Panc1 (cell line): ENCODE results near the gene VAT1L. TPM values are rescaled to one million over a fixed set of nuclear protein-coding genes. Genes with fewer than 3 reads are reported as not detected.

Experiments used
- ATAC-seq: fragments of 200-7000 bp; cut with Tn5 transposase; 2 replicates; pipeline ENCODE4 v1.9.1; 2020; ENCODE audit warnings: mild to moderate bottlenecking, moderate library complexity
- BruUV-seq: library from RNA; stranded (reverse); fragments of 400-500 nt; replicated peaks from 2 replicates; lab custom pipeline; 2021; lab: Mats Ljungman, UMichigan
- CTCF ChIA-PET: fragments of 300-600 bp; sonication (Branson Sonifier 250); formaldehyde crosslinking; loops from one replicate; lab custom pipeline; 2022; ENCODE audit warnings: antibody characterized with exemption; lab: Charles Lee
- POLR2A ChIA-PET: fragments of 300-600 bp; sonication (Branson Sonifier 250); formaldehyde crosslinking; loops from one replicate; lab custom pipeline; 2022; ENCODE audit warnings: antibody characterized with exemption; lab: Charles Lee
- DNase-seq: peaks from one replicate; pipeline ENCODE4 v3.0.0-alpha.2; 2010; ENCODE audit warnings: low read depth, low spot score
- H3K27ac ChIP-seq: 2 replicates; pipeline ENCODE4 v1.5.1; 2011; ENCODE audit warnings: mild to moderate bottlenecking, low read length, inconsistent platforms
- H3K27me3 ChIP-seq: fragments of 200-500 bp; sonication (Bioruptor generic); 2 replicates; pipeline ENCODE4 v1.6.0; 2014; ENCODE audit warnings: low read length, inconsistent platforms; ENCODE audit not compliant: control insufficient read depth, insufficient read depth
- H3K36me3 ChIP-seq: fragments of 200-500 bp; sonication (Bioruptor generic); 2 replicates; pipeline ENCODE4 v1.5.1; 2014; ENCODE audit warnings: inconsistent platforms, mild to moderate bottlenecking, low read length, moderate library complexity; ENCODE audit not compliant: control insufficient read depth, insufficient read depth
- H3K4me1 ChIP-seq: 2 replicates; pipeline ENCODE4 v1.5.1; 2011; ENCODE audit warnings: inconsistent platforms, mild to moderate bottlenecking, low read length, moderate library complexity; ENCODE audit not compliant: control insufficient read depth, insufficient read depth
- H3K4me3 ChIP-seq, 2 experiments: 2 replicates each; pipeline ENCODE4 v1.5.1; 2011 to 2012; ENCODE audit warnings: low read depth in 2 of 2, low read length in 2 of 2, mild to moderate bottlenecking in 2 of 2, inconsistent platforms in 1 of 2, moderate library complexity in 1 of 2
- H3K9me3 ChIP-seq: fragments of 200-500 bp; sonication (Bioruptor generic); 2 replicates; pipeline ENCODE4 v1.5.1; 2014; ENCODE audit warnings: low read depth, mild to moderate bottlenecking, inconsistent platforms, low read length, moderate library complexity; ENCODE audit not compliant: control insufficient read depth, insufficient read depth
- CTCF ChIP-seq: fragments of 450-650 bp; IDR thresholded peaks from 2 replicates; pipeline ENCODE4 v1.5.1; 2017; ENCODE audit warnings: mild to moderate bottlenecking
- POLR2AphosphoS5 ChIP-seq: IDR thresholded peaks from 2 replicates; pipeline ENCODE4 v1.6.1; 2012; ENCODE audit warnings: mild to moderate bottlenecking, low read depth, low read length, moderate library complexity
- REST ChIP-seq, 2 experiments: IDR thresholded peaks; 2 replicates each; pipeline ENCODE4 v1.6.1; 2011 to 2012; ENCODE audit warnings: low read depth in 2 of 2, control low read depth in 1 of 2, low read length in 1 of 2, mild to moderate bottlenecking in 1 of 2, moderate library complexity in 1 of 2; ENCODE audit not compliant: insufficient read depth in 1 of 2
- SIN3A ChIP-seq: IDR thresholded peaks from 2 replicates; pipeline ENCODE4 v1.6.1; 2012; ENCODE audit warnings: low read depth, mild to moderate bottlenecking, low read length, moderate library complexity, borderline replicate concordance; ENCODE audit not compliant: insufficient read depth
- TCF7L2 ChIP-seq: IDR thresholded peaks from 2 replicates; pipeline ENCODE4 v1.6.1; 2011; ENCODE audit warnings: mild to moderate bottlenecking, low read depth, low read length, inconsistent platforms
- in situ Hi-C: cut with HindIII; loops from 2 replicates; pipeline ENCODE4 v1.10.0; 2016; ENCODE audit warnings: low sequenced_read_pairs, low pct_unique_long_range_greater_than_20kb
- intact Hi-C: fragments of 100-400 bp; cut with micrococcal nuclease; formaldehyde crosslinking; loops from one replicate; pipeline ENCODE4 v1.10.0; 2022; ENCODE audit not compliant: unreplicated experiment
- total RNA-seq: library from RNA; stranded (reverse); gene quantifications from one replicate; pipeline ENCODE4 v1.2.1, GENCODE V29; 2021; ENCODE audit not compliant: unreplicated experiment

VAT1L gene
- total RNA-seq, 1 experiment from 2014 or later: not detected

DNA sequence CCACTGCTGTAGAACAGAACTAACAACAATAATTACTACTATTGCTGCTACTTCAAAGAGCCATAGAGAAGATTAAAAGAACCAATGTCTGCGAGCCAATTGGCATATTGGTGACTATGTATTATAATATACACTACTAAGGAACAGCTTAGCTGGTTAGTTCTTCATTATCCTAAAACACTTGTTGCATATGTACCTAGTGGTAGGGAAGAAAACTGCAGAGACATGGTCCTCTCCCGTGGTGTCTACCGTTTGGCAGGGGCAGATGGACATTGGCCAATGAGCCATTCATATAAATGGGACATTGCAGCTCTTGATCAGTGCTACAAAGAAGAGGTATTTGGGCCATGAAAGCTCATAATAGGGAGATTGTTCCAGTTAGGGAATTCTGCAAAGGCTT is 187.6 kb downstream of the VAT1L start:
- in situ Hi-C loops (no loop called here), intact Hi-C loops (loop anchor here (10.0 kb wide), 1 partner anchor 741 kb away; no protein-coding TSS in a partner anchor)
- BruUV-seq: no TSS peak
- ChIA-PET CTCF (no interaction called here), POLR2A (no interaction called here)
- H3K36me3 ChIP-seq: no peaks in the 10 kb centered on the region
- no peak overlapping the region for H3K27ac ChIP-seq
- DNase-seq (no peak), ATAC-seq (no peak)
- H3K9me3 ChIP-seq: no peaks in the 10 kb centered on the region
- H3K4me1 ChIP-seq: no peaks in the 10 kb centered on the region
- peaks cover 9% of the 10 kb centered on the region for H3K27me3 ChIP-seq
- TF ChIP-seq SIN3A: no peak
- TF ChIP-seq POLR2AphosphoS5: no peak
- TF ChIP-seq CTCF: no peak
- no peak for TF ChIP-seq TCF7L2
- no peak for TF ChIP-seq REST (IDR thresholded peaks at IDR 0.05; ENCODE audit: insufficient read depth in 1 of 2, low read depth in 2 of 2, low read length in 1 of 2)
- H3K4me3 ChIP-seq: no peak overlapping the region

DNA sequence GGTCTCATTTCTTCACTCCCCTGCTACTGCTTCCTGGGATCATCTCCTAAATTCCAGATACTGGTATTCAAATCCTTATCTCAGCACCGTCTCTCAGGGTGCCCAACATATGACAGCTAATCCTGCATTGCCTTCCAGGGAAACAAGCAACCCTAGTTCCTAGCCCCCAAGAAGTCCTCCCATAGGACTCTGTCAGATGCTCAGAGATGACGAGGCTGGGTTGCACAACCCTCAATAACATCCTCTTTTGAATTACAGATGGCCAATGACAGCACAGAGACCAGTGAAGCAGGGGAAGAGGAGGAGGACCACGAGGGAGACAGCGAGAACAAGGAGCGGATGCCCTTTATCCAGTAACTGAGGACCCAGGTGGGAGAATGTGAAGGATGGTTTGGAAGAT is 189.0 kb downstream of the VAT1L start:
- Histone ChIP-seq H3K4me1 (no peaks in the 10 kb centered on the region), H3K27ac (no peak overlapping the region), H3K36me3 (no peaks in the 10 kb centered on the region), H3K27me3 (peaks cover 9% of the 10 kb centered on the region), H3K4me3 (no peak overlapping the region), H3K9me3 (no peaks in the 10 kb centered on the region)
- CTCF ChIA-PET: no interaction called here
- ATAC-seq: no peak
- POLR2A ChIA-PET: no interaction called here
- TF ChIP-seq CTCF: no peak
- no peak for TF ChIP-seq POLR2AphosphoS5
- no peak for TF ChIP-seq TCF7L2
- TF ChIP-seq REST (IDR thresholded peaks at IDR 0.05; ENCODE audit: insufficient read depth in 1 of 2, low read depth in 2 of 2, low read length in 1 of 2): no peak
- TF ChIP-seq SIN3A: no peak
- in situ Hi-C loops: no loop called here
- no TSS peak for BruUV-seq
- intact Hi-C loops: loop anchor here (10.0 kb wide), 1 partner anchor 743 kb away; no protein-coding TSS in a partner anchor
- DNase-seq: no peak
